CD14-positive monocyte (primary cell): ENCODE data around the gene MDM4. TPM values are rescaled to one million over a fixed set of nuclear protein-coding genes. Genes with fewer than 3 reads are reported as not detected.

Source experiments
- DNase-seq, 3 donors: peaks; one replicate each; pipeline ENCODE4 v3.0.0-alpha.2; 2011 to 2022
- H2AFZ ChIP-seq: 2 replicates; pipeline ENCODE4 v1.6.0; 2012; ENCODE audit warnings: mild to moderate bottlenecking, low read depth, low read length, inconsistent platforms; ENCODE audit not compliant: insufficient read depth, poor library complexity, severe bottlenecking
- H3K27ac ChIP-seq, 2 donors: 1 replicate in 1 of 2; 2 replicates in 1 of 2; pipeline ENCODE4 v1.5.1; 2012 to 2013; ENCODE audit warnings: low read length in 2 of 2, control low read depth in 1 of 2, inconsistent platforms in 1 of 2, low read depth in 1 of 2, mild to moderate bottlenecking in 1 of 2
- H3K27me3 ChIP-seq, 2 donors: one replicate each; pipeline versions ENCODE4 v1.6.0 to v1.6.1; 2011 to 2013; ENCODE audit warnings: low read length in 2 of 2; ENCODE audit not compliant: control insufficient read depth in 2 of 2, insufficient read depth in 2 of 2
- H3K36me3 ChIP-seq, 2 donors: replicated peaks in 1 of 2; 1 replicate in 1 of 2; 2 replicates in 1 of 2; pipeline versions ENCODE4 v1.5.1 to v1.6.1; 2012 to 2013; ENCODE audit warnings: low read length in 2 of 2, control low read depth in 1 of 2, inconsistent platforms in 1 of 2, mild to moderate bottlenecking in 1 of 2; ENCODE audit not compliant: insufficient read depth in 2 of 2, control insufficient read depth in 1 of 2
- H3K4me1 ChIP-seq, 2 donors: 1 replicate in 1 of 2; 2 replicates in 1 of 2; pipeline versions ENCODE4 v1.5.1 to v1.6.1; 2012 to 2013; ENCODE audit warnings: low read length in 2 of 2, control low read depth in 1 of 2, inconsistent platforms in 1 of 2, mild to moderate bottlenecking in 1 of 2, moderate library complexity in 1 of 2; ENCODE audit not compliant: insufficient read depth in 2 of 2, control insufficient read depth in 1 of 2
- H3K4me2 ChIP-seq: replicated peaks from 2 replicates; pipeline ENCODE3; 2012; ENCODE audit warnings: low read length, moderate library complexity, mild to moderate bottlenecking; ENCODE audit not compliant: poor library complexity, severe bottlenecking; ENCODE audit errors: extremely low read depth
- H3K4me3 ChIP-seq, 3 experiments: fragments of 200-600 bp in 1 of 3; sonication (generic) in 1 of 3; replicated peaks in 1 of 3; 1 replicate in 2 of 3; 2 replicates in 1 of 3; pipeline ENCODE4 v1.5.1; 2011 to 2013; ENCODE audit warnings: low read length in 3 of 3, mild to moderate bottlenecking in 3 of 3, control low read depth in 2 of 3, low read depth in 2 of 3, inconsistent platforms in 1 of 3, moderate library complexity in 1 of 3
- H3K79me2 ChIP-seq: 2 replicates; pipeline ENCODE4 v1.6.0; 2012; ENCODE audit warnings: mild to moderate bottlenecking, control low read depth, inconsistent platforms, low read length, moderate library complexity; ENCODE audit not compliant: insufficient read depth
- H3K9ac ChIP-seq: 2 replicates; pipeline ENCODE4 v1.6.0; 2017; ENCODE audit warnings: low read length, mild to moderate bottlenecking; ENCODE audit not compliant: insufficient read depth, poor library complexity, severe bottlenecking
- H3K9me3 ChIP-seq, 2 donors: replicated peaks in 1 of 2; 1 replicate in 1 of 2; 2 replicates in 1 of 2; pipeline versions ENCODE4 v1.5.1 to v1.6.1; 2012 to 2013; ENCODE audit warnings: low read length in 2 of 2, control low read depth in 1 of 2; ENCODE audit not compliant: control insufficient read depth in 1 of 2, insufficient read depth in 1 of 2
- H4K20me1 ChIP-seq: 2 replicates; pipeline ENCODE4 v1.6.0; 2012; ENCODE audit warnings: mild to moderate bottlenecking, low read length, control low read depth, moderate library complexity; ENCODE audit not compliant: insufficient read depth
- H3K27ac Mint-ChIP-seq, 7 donors: one replicate each; pipeline ENCODE4 v1.8.0; 2020; ENCODE audit warnings: mild to moderate bottlenecking in 7 of 7, mixed read lengths in 7 of 7, moderate library complexity in 6 of 7, inconsistent platforms in 2 of 7
- H3K27me3 Mint-ChIP-seq, 3 donors: one replicate each; pipeline ENCODE4 v1.8.0; 2021 to 2022; ENCODE audit warnings: low read depth in 3 of 3, mild to moderate bottlenecking in 3 of 3, mixed read lengths in 3 of 3, moderate library complexity in 3 of 3, inconsistent platforms in 1 of 3
- H3K36me3 Mint-ChIP-seq, 2 donors: one replicate each; pipeline ENCODE4 v1.8.0; 2020; ENCODE audit warnings: mixed read lengths in 2 of 2, inconsistent platforms in 1 of 2, mild to moderate bottlenecking in 1 of 2
- H3K4me1 Mint-ChIP-seq: one replicate; pipeline ENCODE4 v1.8.0; 2020; ENCODE audit warnings: mild to moderate bottlenecking, mixed read lengths
- H3K4me3 Mint-ChIP-seq, 2 donors: one replicate each; pipeline ENCODE4 v1.8.0; 2020; ENCODE audit warnings: mild to moderate bottlenecking in 2 of 2, mixed read lengths in 2 of 2, moderate library complexity in 1 of 2
- H3K9me3 Mint-ChIP-seq, 7 donors: one replicate each; pipeline ENCODE4 v1.8.0; 2020 to 2022; ENCODE audit warnings: mixed read lengths in 7 of 7, mild to moderate bottlenecking in 6 of 7, moderate library complexity in 6 of 7, inconsistent platforms in 2 of 7
- CTCF ChIP-seq: fragments of 200-600 bp; IDR thresholded peaks from one replicate; pipeline ENCODE4 v1.8.0; 2022; ENCODE audit warnings: antibody characterized with exemption, mild to moderate bottlenecking
- WGBS: methylation state at CpG from one replicate; pipeline ENCODE4 v1.1.5; 2013; ENCODE audit warnings: missing lambda C conversion rate; ENCODE audit not compliant: insufficient coverage; 5-methylcytosine and 5-hydroxymethylcytosine counted together
- intact Hi-C, 2 donors: fragments of 100-400 bp; cut with micrococcal nuclease; formaldehyde crosslinking; loops; one replicate each; pipeline versions ENCODE4 v1.15.0 to v1.15.1; 2023
- polyA plus RNA-seq, 3 donors: library from polyadenylated mRNA; depleted of rRNA in 1 of 3; unstranded in 2 of 3; stranded (reverse) in 1 of 3; fragments of 300-500 nt in 2 of 3; fragments of >200 nt in 1 of 3; fragmentation: Illumina TruSeq in 2 of 3; gene quantifications; 1 replicate in 2 of 3; 2 replicates in 1 of 3; pipeline ENCODE4 v1.2.3, GENCODE V29; 2012 to 2021

Gene MDM4
- polyA plus RNA-seq, 3 donors, result 7.8 to 37.0 (median 10.2) TPM

- Histone ChIP-seq H3K4me3 (no peak overlapping the region), H3K4me1 (peaks cover 9 to 18% of the 10 kb centered on the region in 2 donors), H3K9me3 (no peaks in the 10 kb centered on the region), H3K27ac (no peak overlapping the region), H3K27me3 (no peaks in the 10 kb centered on the region), H3K36me3 (peaks cover 21 to 51% of the 10 kb centered on the region in 2 donors), H4K20me1 (no peaks in the 10 kb centered on the region), H3K9ac (no peak overlapping the region), H2AFZ (no peak overlapping the region), H3K4me2 (no peak overlapping the region), H3K79me2 (no peaks in the 10 kb centered on the region)
- 93% methylated on average over 3 of the region's 3 CpGs for WGBS
- Mint-ChIP-seq H3K4me3 (no peak overlapping the region), H3K4me1 (peaks cover 31% of the 10 kb centered on the region), H3K9me3 (peaks cover 0 to 2% (median 0%) of the 10 kb centered on the region in 7 donors), H3K27ac (no peak overlapping the region), H3K36me3 (peaks cover 50 to 73% of the 10 kb centered on the region in 2 donors), H3K27me3 (peaks cover 0 to 3% (median 0%) of the 10 kb centered on the region in 3 donors)
- no peak for TF ChIP-seq CTCF
- intact Hi-C loops, result no loop called here
- DNase-seq, result no peak
Measured at GRCh38 chr1:204574865-204575163, 58.6 kb downstream of the MDM4 start.

DNA sequence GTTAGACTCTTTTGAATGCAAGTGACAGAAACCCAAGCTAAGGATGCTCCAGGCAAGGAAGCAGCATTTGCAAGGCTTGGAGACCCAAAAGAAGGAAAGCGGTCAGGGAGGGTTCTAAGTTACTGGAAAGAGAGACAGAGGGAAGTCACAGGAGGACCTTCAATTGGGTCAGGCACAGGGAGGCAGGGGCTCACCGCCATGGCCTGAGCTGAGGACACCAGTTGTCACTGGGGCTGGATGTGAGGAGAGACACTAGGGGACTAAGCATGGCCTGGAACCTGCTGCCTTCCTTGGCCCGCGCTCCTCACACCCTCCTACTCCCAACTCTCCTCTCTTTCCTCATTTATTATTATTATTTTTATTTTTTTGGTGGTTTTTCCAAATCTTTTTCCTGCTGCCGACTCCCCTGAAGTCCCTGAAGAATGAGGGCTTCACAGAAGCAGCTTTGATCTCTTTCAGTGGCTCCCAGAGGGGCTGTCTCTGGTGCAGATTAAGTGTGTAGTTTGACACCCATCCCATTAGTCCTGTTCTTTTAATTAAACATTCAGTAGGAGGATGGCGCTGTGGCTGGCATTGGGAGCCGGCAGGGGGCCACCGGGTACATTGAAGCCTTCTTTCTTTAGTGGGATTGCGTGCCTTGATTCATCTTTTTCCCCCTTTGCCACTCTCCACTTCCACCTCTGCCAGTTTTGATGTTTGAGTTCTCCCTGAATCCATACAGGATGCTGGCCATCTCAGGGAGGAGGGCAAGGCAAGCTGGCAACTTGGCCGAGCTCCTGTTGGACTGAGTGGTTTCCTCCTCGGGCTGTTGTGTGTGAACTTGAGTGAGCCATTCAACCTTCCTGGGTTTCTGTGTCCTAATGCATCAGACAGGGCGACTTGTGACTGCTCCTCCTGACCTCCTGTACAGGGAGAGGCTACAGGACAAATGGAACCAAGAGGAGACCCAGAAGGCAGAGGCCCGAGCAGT, 59.3 kb downstream of the MDM4 start:
- Histone ChIP-seq H3K9me3 (no peaks in the 10 kb centered on the region), H3K27me3 (no peaks in the 10 kb centered on the region), H2AFZ (no peak overlapping the region), H3K27ac (no peak overlapping the region), H3K4me2 (no peak overlapping the region), H3K4me1 (peaks cover 9 to 18% of the 10 kb centered on the region in 2 donors), H3K79me2 (no peaks in the 10 kb centered on the region), H4K20me1 (no peaks in the 10 kb centered on the region), H3K36me3 (peaks cover 22 to 51% of the 10 kb centered on the region in 2 donors), H3K4me3 (no peak overlapping the region), H3K9ac (no peak overlapping the region)
- no peak for TF ChIP-seq CTCF
- no peak for DNase-seq
- H3K36me3 Mint-ChIP-seq, result peaks cover 49 to 73% of the 10 kb centered on the region in 2 donors
- peak overlapping the region in 2 of 7 donors; percentile 26 to 84 for H3K27ac Mint-ChIP-seq
- peaks cover 0 to 3% (median 0%) of the 10 kb centered on the region in 3 donors for H3K27me3 Mint-ChIP-seq
- H3K4me3 Mint-ChIP-seq, result no peak overlapping the region
- H3K9me3 Mint-ChIP-seq, result peaks cover 0 to 2% (median 0%) of the 10 kb centered on the region in 7 donors
- intact Hi-C loops, result no loop called here
- H3K4me1 Mint-ChIP-seq, result peaks cover 32% of the 10 kb centered on the region
- WGBS, result 100% methylated on average over 5 of the region's 13 CpGs
